Mesenchymal stem cell (in vitro differentiated cells and primary cell): ENCODE data around the gene SURF4. TPM values are rescaled to one million over a fixed set of nuclear protein-coding genes. Genes with fewer than 3 reads are reported as not detected.
"Not testable (repeated sequence)": the region's sequence is repeated elsewhere in the genome, so short reads cannot be mapped to it uniquely, and the experiment has no call there.

Experiments
- DNase-seq: peaks from one replicate; pipeline ENCODE4 v3.0.0-alpha.2; 2013
- H2AFZ ChIP-seq: one replicate; pipeline ENCODE4 v1.6.1; 2013; ENCODE audit warnings: low read depth, mild to moderate bottlenecking, control low read depth, inconsistent platforms, low read length, moderate library complexity
- H2AK5ac ChIP-seq: 2 replicates; pipeline ENCODE4 v1.6.1; 2013; ENCODE audit warnings: low read length, moderate library complexity, mild to moderate bottlenecking, inconsistent platforms; ENCODE audit not compliant: severe bottlenecking
- H2BK120ac ChIP-seq: one replicate; pipeline ENCODE4 v1.6.1; 2013; ENCODE audit warnings: low read depth, mild to moderate bottlenecking, inconsistent platforms, low read length, moderate library complexity
- H2BK12ac ChIP-seq, 2 experiments: one replicate each; pipeline ENCODE4 v1.6.1; 2013; ENCODE audit warnings: inconsistent platforms in 2 of 2, low read length in 2 of 2, mild to moderate bottlenecking in 2 of 2, moderate library complexity in 2 of 2, control low read depth in 1 of 2
- H2BK15ac ChIP-seq: one replicate; pipeline ENCODE4 v1.6.1; 2013; ENCODE audit warnings: mild to moderate bottlenecking, low read depth, inconsistent platforms; ENCODE audit not compliant: poor library complexity, severe bottlenecking
- H2BK5ac ChIP-seq: 2 replicates; pipeline ENCODE4 v1.6.1; 2013; ENCODE audit warnings: low read depth, mild to moderate bottlenecking, low read length, control low read depth, inconsistent platforms; ENCODE audit not compliant: poor library complexity, severe bottlenecking
- H3K14ac ChIP-seq, 2 experiments: one replicate each; pipeline ENCODE4 v1.6.1; 2013; ENCODE audit warnings: inconsistent platforms in 2 of 2, low read length in 2 of 2, control low read depth in 1 of 2, mild to moderate bottlenecking in 1 of 2, moderate library complexity in 1 of 2
- H3K18ac ChIP-seq, 2 experiments: one replicate each; pipeline ENCODE4 v1.6.1; 2013; ENCODE audit warnings: inconsistent platforms in 2 of 2, low read length in 2 of 2, control low read depth in 1 of 2, low read depth in 1 of 2, mild to moderate bottlenecking in 1 of 2
- H3K23ac ChIP-seq, 2 experiments: one replicate each; pipeline ENCODE4 v1.6.1; 2013; ENCODE audit warnings: inconsistent platforms in 2 of 2, low read length in 2 of 2, mild to moderate bottlenecking in 2 of 2, moderate library complexity in 2 of 2, control low read depth in 1 of 2
- H3K27ac ChIP-seq: 2 replicates; pipeline ENCODE4 v1.5.1; 2013; ENCODE audit warnings: mild to moderate bottlenecking, moderate library complexity, low read length, control low read depth, inconsistent platforms; ENCODE audit not compliant: poor library complexity, severe bottlenecking
- H3K27me3 ChIP-seq, 2 experiments: 2 replicates each; pipeline versions ENCODE4 v1.6.1 to v1.7.0; 2013; ENCODE audit warnings: low read length in 2 of 2, mild to moderate bottlenecking in 2 of 2, moderate library complexity in 2 of 2, control low read depth in 1 of 2, inconsistent platforms in 1 of 2; ENCODE audit not compliant: control insufficient read depth in 1 of 2, insufficient read depth in 1 of 2
- H3K36me3 ChIP-seq, 2 experiments: 2 replicates each; pipeline versions ENCODE4 v1.6.1 to v1.7.0; 2013; ENCODE audit warnings: low read length in 2 of 2, control low read depth in 1 of 2, inconsistent platforms in 1 of 2, low read depth in 1 of 2, mild to moderate bottlenecking in 1 of 2; ENCODE audit not compliant: insufficient read depth in 2 of 2, control insufficient read depth in 1 of 2
- H3K4ac ChIP-seq, 2 experiments: one replicate each; pipeline ENCODE4 v1.6.1; 2013; ENCODE audit warnings: inconsistent platforms in 2 of 2, low read length in 2 of 2, mild to moderate bottlenecking in 2 of 2, moderate library complexity in 2 of 2, control low read depth in 1 of 2, low read depth in 1 of 2
- H3K4me1 ChIP-seq: 2 replicates; pipeline ENCODE4 v1.6.1; 2013; ENCODE audit warnings: low read depth, low read length, control low read depth; ENCODE audit not compliant: control insufficient read depth, insufficient read depth
- H3K4me2 ChIP-seq: 2 replicates; pipeline ENCODE4 v1.6.1; 2013; ENCODE audit warnings: low read length, mild to moderate bottlenecking, inconsistent platforms; ENCODE audit not compliant: poor library complexity, severe bottlenecking
- H3K4me3 ChIP-seq, 2 experiments: 2 replicates each; pipeline versions ENCODE4 v1.5.1 to v1.7.0; 2013; ENCODE audit warnings: low read length in 2 of 2, mild to moderate bottlenecking in 2 of 2, control low read depth in 1 of 2, low read depth in 1 of 2; ENCODE audit not compliant: insufficient read depth in 1 of 2
- H3K79me1 ChIP-seq: replicated peaks from 2 replicates; pipeline ENCODE4 v1.6.1; 2013; ENCODE audit warnings: mild to moderate bottlenecking, control low read depth, low read length, inconsistent platforms; ENCODE audit not compliant: poor library complexity, severe bottlenecking
- H3K9ac ChIP-seq: 2 replicates; pipeline ENCODE4 v1.7.0; 2013; ENCODE audit warnings: mild to moderate bottlenecking, low read length, moderate library complexity
- H3K9me3 ChIP-seq: 2 replicates; pipeline ENCODE4 v1.7.0; 2013; ENCODE audit warnings: mild to moderate bottlenecking, low read length; ENCODE audit not compliant: control insufficient read depth
- H4K8ac ChIP-seq: one replicate; pipeline ENCODE4 v1.6.1; 2013; ENCODE audit warnings: inconsistent platforms, mild to moderate bottlenecking, low read length, moderate library complexity
- H4K91ac ChIP-seq: one replicate; pipeline ENCODE4 v1.6.1; 2013; ENCODE audit warnings: mild to moderate bottlenecking, low read length, inconsistent platforms
- WGBS: methylation state at CpG from one replicate; pipeline ENCODE4 v1.1.7; 2013; ENCODE audit warnings: mixed read lengths; 5-methylcytosine and 5-hydroxymethylcytosine counted together
- small RNA-seq: library from polyadenylated mRNA; stranded (forward); fragments of <200 nt; extraction: miRNeasy Mini kit (QIAGEN cat#:217004); gene quantifications from one replicate; pipeline ENCODE3, GENCODE V24; 2013; ENCODE audit warnings: low read depth

The SURF4 gene

DNA sequence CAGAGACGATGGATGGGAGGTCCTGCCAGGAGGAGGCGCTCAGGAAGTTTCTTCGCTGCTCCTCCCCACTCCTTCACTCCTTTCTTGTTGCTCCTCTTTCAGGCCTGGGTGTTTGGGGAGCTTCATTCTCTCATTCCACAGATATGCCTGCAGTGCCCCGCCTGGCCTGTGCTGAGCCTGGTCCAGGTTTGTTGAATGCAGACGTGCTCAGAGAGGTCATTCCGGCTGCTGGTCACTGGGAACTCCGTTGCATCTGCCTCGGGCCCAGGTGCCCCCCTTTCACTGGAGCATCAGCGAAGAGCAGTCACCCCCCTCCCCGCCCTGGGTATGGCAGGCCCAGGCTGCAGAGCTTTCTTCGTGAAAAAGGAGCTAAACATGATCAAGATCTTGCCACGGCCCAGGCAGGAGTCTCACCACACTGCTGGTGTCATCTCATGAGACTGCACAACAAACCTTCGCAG lies 55.4 kb downstream of the SURF4 start:
- no peak overlapping the region for H4K8ac ChIP-seq
- H3K14ac ChIP-seq: no peak overlapping the region
- H2BK120ac ChIP-seq: no peak overlapping the region
- no peak overlapping the region for H3K4me2 ChIP-seq
- peaks cover 4% of the 10 kb centered on the region for H3K9me3 ChIP-seq
- H3K27ac ChIP-seq: no peak overlapping the region
- DNase-seq: no peak
- H2AK5ac ChIP-seq: no peak overlapping the region
- no peak overlapping the region for H3K9ac ChIP-seq
- H2BK15ac ChIP-seq: no peak overlapping the region
- H3K79me1 ChIP-seq: no peaks in the 10 kb centered on the region
- no peak overlapping the region for H2AFZ ChIP-seq
- WGBS: 81% methylated on average over 13 of the region's 13 CpGs
- H3K36me3 ChIP-seq: peaks cover 0 to 2% of the 10 kb centered on the region in 2 experiments
- no peak overlapping the region for H3K4ac ChIP-seq
- H2BK12ac ChIP-seq: no peak overlapping the region
- H3K18ac ChIP-seq: no peak overlapping the region
- H4K91ac ChIP-seq: no peak overlapping the region
- no peak overlapping the region for H3K23ac ChIP-seq
- peak overlapping the region in 1 of 2 experiments; percentile 15 for H3K4me3 ChIP-seq
- H3K4me1 ChIP-seq: no peaks in the 10 kb centered on the region
- peaks cover 8 to 19% of the 10 kb centered on the region in 2 experiments for H3K27me3 ChIP-seq
- H2BK5ac ChIP-seq: no peak overlapping the region

DNA sequence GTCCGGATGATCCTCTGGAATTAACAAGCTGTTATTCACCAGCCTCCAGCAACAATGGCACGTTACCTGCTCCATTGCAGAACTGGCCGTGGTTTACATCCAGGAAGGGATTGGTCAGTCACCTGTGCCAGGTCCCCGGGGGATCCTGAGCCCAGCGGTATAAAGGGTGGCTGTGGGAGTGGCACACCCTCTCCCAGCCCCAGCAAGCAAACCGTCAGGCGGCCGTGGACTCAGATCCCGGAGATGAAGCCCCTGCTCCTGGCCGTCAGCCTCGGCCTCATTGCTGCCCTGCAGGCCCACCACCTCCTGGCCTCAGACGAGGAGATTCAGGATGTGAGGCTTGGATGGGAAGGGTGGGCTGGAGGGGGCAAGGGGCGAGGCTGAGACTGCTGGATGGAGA lies 58.3 kb downstream of the SURF4 start:
- H4K91ac ChIP-seq, H4K8ac ChIP-seq, H3K18ac ChIP-seq, H2BK15ac ChIP-seq, H3K9ac ChIP-seq, H3K9me3 ChIP-seq, H2BK120ac ChIP-seq, H3K14ac ChIP-seq, H3K79me1 ChIP-seq, H2BK12ac ChIP-seq, H3K4me2 ChIP-seq, DNase-seq, H2BK5ac ChIP-seq, H3K23ac ChIP-seq, H2AFZ ChIP-seq, H3K4me1 ChIP-seq, H3K4me3 ChIP-seq, H3K4ac ChIP-seq, H3K27ac ChIP-seq, H3K36me3 ChIP-seq, H2AK5ac ChIP-seq: not testable (repeated sequence)
- 94% methylated on average over 4 of the region's 13 CpGs for WGBS
- H3K27me3 ChIP-seq: peaks cover 0 to 15% of the 10 kb centered on the region in 2 experiments

DNA sequence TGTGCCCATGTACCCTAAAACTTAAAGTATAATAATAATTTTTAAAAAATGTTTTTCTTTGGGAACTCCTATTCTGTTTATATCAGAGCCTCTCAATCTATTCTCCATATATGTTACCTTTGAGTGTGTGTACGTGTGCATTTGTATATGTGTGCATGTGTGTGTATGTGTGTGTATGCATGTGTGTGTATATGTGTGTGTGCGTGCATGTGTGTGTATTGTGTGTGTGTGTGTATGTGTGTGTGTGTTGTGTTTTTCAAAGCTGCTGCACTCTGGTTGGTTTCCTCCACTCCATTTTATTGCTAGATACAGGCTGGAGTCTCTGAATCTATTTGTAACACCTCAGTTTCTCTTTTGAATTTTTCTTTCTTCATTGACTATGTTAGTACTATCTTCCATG lies 59.9 kb downstream of the SURF4 start:
- H4K8ac ChIP-seq: no peak overlapping the region
- H3K79me1 ChIP-seq: no peaks in the 10 kb centered on the region
- H3K4me1 ChIP-seq: no peaks in the 10 kb centered on the region

More for the DNA sequence above, 59.9 kb downstream of the SURF4 start:
- no peak overlapping the region for H2BK12ac ChIP-seq
- H2BK15ac ChIP-seq: no peak overlapping the region
- 61% methylated on average over 2 of the region's 2 CpGs for WGBS
- no peak overlapping the region for H3K4me3 ChIP-seq
- H2AK5ac ChIP-seq: no peak overlapping the region
- H3K4ac ChIP-seq: no peak overlapping the region
- H2AFZ ChIP-seq: no peak overlapping the region
- H3K9me3 ChIP-seq: no peaks in the 10 kb centered on the region
- no peak overlapping the region for H2BK120ac ChIP-seq
- H3K36me3 ChIP-seq: no peaks in the 10 kb centered on the region
- no peak overlapping the region for H3K18ac ChIP-seq
- H3K23ac ChIP-seq: no peak overlapping the region
- no peak overlapping the region for H2BK5ac ChIP-seq
- no peak overlapping the region for H3K4me2 ChIP-seq
- no peak overlapping the region for H3K14ac ChIP-seq
- no peak for DNase-seq
- peaks cover 0 to 8% of the 10 kb centered on the region in 2 experiments for H3K27me3 ChIP-seq
- no peak overlapping the region for H3K27ac ChIP-seq
- H4K91ac ChIP-seq: no peak overlapping the region
- H3K9ac ChIP-seq: no peak overlapping the region

Small RNA genes lying within 50 kb of the gene (small RNA-seq; reads per million reads assigned to genes)
- gene RF00019: not detected
- not detected for gene SNORD24
- not detected for gene SNORD36A
- not detected for gene SNORD36B
- gene SNORD36C: not detected
